ENCODE results near the gene MDP1. TPM values are rescaled to one million over a fixed set of nuclear protein-coding genes. Genes with fewer than 3 reads are reported as not detected.

Gene MDP1
- total RNA-seq, 1 experiment from 2014 or later = 8.9 TPM

GRCh38 chr14:24171422-24172260, 44.2 kb downstream of the MDP1 start, which contains the start of gene REC8:
Gene REC8, plus strand, starts transcription at chr14:24172080. Its CDS starts 473 bp downstream, at chr14:24172553.
- H3K4me1 ChIP-seq (ENCODE audit: control insufficient read depth, insufficient read depth, low read length) = no peaks in the 10 kb centered on the region
- H3K27me3 ChIP-seq (ENCODE audit: control insufficient read depth, insufficient read depth, low read length) = no peaks in the 10 kb centered on the region
- no peak within 1 kb of the TSS for H3K27ac ChIP-seq (ENCODE audit: low read length)
- ATAC-seq (no peak), DNase-seq (ENCODE audit: low read depth, low spot score) (no peak)
- no peaks in the 10 kb centered on the region for H3K36me3 ChIP-seq (ENCODE audit: control insufficient read depth, insufficient read depth, low read length)
- CTCF ChIA-PET = no interaction called here
- in situ Hi-C loops (cut with HindIII; ENCODE audit: low pct_unique_long_range_greater_than_20kb, low sequenced_read_pairs) (no loop called here), intact Hi-C loops (cut with micrococcal nuclease; ENCODE audit: unreplicated experiment) (no loop called here)
- no peak for TF ChIP-seq REST (IDR thresholded peaks at IDR 0.05; ENCODE audit: insufficient read depth in 1 of 2, low read depth in 2 of 2, low read length in 1 of 2)
- no peak for TF ChIP-seq CTCF (IDR thresholded peaks at IDR 0.05)
- TF ChIP-seq SIN3A (IDR thresholded peaks at IDR 0.05; ENCODE audit: borderline replicate concordance, insufficient read depth, low read depth, low read length) = no peak
- TF ChIP-seq TCF7L2 (IDR thresholded peaks at IDR 0.05; ENCODE audit: low read depth, low read length) = no peak
- no peak for TF ChIP-seq POLR2AphosphoS5 (IDR thresholded peaks at IDR 0.05; ENCODE audit: low read depth, low read length)
- H3K4me3 ChIP-seq (ENCODE audit: low read depth in 2 of 2, low read length in 2 of 2) = peak within 1 kb of the TSS in 1 of 2 experiments; percentile 16; a peak in 1 of 4 replicates
- POLR2A ChIA-PET = no interaction called here
- no peaks in the 10 kb centered on the region for H3K9me3 ChIP-seq (ENCODE audit: control insufficient read depth, insufficient read depth, low read depth, low read length)
- BruUV-seq (replicated peaks) = no TSS peak

GRCh38 chr14:24167469-24168114, 48.3 kb downstream of the MDP1 start:
- POLR2A ChIA-PET = no interaction called here
- BruUV-seq (replicated peaks) = no TSS peak
- CTCF ChIA-PET = no interaction called here

More at GRCh38 chr14:24167469-24168114, 48.3 kb downstream of the MDP1 start:
- DNase-seq (ENCODE audit: low read depth, low spot score) (no peak), ATAC-seq (no peak)
- TF ChIP-seq TCF7L2 (IDR thresholded peaks at IDR 0.05; ENCODE audit: low read depth, low read length) (no peak), REST (IDR thresholded peaks at IDR 0.05; ENCODE audit: insufficient read depth in 1 of 2, low read depth in 2 of 2, low read length in 1 of 2) (no peak), POLR2AphosphoS5 (IDR thresholded peaks at IDR 0.05; ENCODE audit: low read depth, low read length) (no peak), SIN3A (IDR thresholded peaks at IDR 0.05; ENCODE audit: borderline replicate concordance, insufficient read depth, low read depth, low read length) (no peak), CTCF (IDR thresholded peaks at IDR 0.05) (no peak)
- intact Hi-C loops (cut with micrococcal nuclease; ENCODE audit: unreplicated experiment) = no loop called here
- Histone ChIP-seq H3K9me3 (ENCODE audit: control insufficient read depth, insufficient read depth, low read depth, low read length) (no peaks in the 10 kb centered on the region), H3K4me1 (ENCODE audit: control insufficient read depth, insufficient read depth, low read length) (no peaks in the 10 kb centered on the region), H3K4me3 (ENCODE audit: low read depth in 2 of 2, low read length in 2 of 2) (no peak overlapping the region), H3K27ac (ENCODE audit: low read length) (no peak overlapping the region), H3K27me3 (ENCODE audit: control insufficient read depth, insufficient read depth, low read length) (no peaks in the 10 kb centered on the region), H3K36me3 (ENCODE audit: control insufficient read depth, insufficient read depth, low read length) (no peaks in the 10 kb centered on the region; the same call in none of the 2 replicates)
- in situ Hi-C loops (cut with HindIII; ENCODE audit: low pct_unique_long_range_greater_than_20kb, low sequenced_read_pairs) = no loop called here

Measured in Panc1 (cell line).